GM21619 (cell line): Measurements from ENCODE around the gene PRIMA1.
A peak's percentile ranks its signal among the peaks of the same experiment; 100 is the strongest.

Source experiments
- ATAC-seq: cut with Tn5 transposase; IDR thresholded peaks from one replicate; pipeline ENCODE4 v1.9.1; 2021; ENCODE audit not compliant: unreplicated experiment

The PRIMA1 gene, protein sequence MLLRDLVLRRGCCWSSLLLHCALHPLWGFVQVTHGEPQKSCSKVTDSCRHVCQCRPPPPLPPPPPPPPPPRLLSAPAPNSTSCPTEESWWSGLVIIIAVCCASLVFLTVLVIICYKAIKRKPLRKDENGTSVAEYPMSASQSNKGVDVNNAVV

DNA sequence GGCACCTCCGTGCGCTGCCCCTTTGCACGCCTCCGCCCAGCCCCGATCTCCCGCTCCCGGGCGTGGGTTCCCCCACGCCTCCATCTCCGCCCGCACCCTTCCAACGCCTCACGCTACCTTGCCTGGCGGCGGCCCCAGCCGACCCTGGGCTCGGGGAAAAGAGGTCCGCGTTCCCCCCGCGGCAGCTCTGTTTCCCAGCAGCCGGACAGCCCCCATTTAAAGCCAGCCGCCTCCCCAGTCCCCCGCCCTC is at the start of gene PRIMA1:
TSS of gene PRIMA1 (minus strand) at position 193 of the 250 bp plus-strand sequence. CDS start 767 bp downstream, outside the sequence.
- ATAC-seq, result no peak

DNA sequence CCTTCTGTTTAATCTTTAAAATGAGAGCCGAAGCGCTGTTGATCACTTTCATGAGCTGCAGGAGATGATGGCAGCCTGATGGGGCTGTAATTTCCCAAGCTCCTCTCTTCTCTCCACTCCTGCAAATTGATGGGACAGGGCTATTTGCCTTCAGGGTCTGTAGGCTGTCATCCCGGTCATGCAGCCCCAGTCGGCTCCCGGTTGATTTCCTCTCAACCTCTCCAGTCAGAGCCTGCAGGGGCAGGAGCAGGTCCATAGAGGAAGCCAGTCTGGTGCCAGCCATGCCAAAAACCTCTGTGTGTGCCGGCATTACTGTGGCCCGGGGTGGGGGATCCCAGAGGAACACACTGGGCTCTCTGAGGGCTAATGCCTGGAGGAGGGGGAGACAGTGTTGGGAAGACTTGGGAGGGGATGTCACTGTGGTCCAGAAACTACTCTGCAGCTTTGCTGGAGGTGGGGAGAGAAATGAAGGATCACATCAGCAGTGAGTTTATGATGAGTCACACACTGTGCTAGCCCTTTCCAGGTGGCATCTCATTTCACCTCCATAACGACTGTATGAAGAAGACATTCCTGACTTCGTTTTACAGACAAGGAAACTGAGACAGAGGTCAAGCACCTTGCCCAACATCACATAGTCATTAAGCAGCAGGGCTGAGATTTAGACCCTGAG is 46.5 kb upstream of the PRIMA1 start:
- no peak for ATAC-seq

DNA sequence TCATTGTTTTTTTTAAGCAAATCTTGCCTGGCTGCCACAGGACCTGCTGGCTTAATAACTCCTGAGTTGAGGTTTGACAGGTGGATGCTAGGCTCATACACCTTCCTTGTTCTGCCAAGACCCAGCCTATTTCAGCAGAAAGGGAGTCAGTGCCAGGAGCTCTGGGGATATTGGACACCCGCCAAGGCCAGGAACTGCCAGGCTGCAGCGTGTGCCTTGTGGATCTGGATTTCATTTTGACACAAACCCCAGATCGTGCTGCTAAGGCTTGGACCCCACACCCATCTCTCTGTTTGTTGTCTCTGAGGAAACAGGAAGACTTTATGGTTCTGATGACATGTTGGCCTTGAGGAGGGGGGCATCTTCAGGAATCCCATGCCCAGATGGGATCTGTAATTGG is 44.4 kb upstream of the PRIMA1 start:
- ATAC-seq, result no peak

DNA sequence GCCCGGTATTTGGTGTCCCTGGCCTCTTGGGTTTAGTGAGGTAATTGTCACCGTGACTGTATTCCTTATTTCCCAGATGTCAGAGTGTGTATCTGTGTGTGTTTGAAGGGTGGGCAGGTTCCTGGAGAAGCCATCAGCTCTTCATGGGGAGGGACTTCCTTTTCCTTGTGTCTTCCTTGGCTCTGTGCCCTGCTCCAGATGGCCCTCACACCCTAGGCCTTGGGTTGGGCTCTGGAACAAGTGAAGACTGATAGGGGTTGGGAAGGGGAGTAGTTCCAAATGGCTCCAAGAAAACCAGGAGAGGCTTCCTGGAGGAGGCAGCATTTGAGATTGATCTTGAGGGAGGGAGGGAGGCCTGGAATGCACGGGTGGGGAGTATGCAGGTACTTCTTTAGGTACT is 43.8 kb upstream of the PRIMA1 start:
- ATAC-seq, result no peak

DNA sequence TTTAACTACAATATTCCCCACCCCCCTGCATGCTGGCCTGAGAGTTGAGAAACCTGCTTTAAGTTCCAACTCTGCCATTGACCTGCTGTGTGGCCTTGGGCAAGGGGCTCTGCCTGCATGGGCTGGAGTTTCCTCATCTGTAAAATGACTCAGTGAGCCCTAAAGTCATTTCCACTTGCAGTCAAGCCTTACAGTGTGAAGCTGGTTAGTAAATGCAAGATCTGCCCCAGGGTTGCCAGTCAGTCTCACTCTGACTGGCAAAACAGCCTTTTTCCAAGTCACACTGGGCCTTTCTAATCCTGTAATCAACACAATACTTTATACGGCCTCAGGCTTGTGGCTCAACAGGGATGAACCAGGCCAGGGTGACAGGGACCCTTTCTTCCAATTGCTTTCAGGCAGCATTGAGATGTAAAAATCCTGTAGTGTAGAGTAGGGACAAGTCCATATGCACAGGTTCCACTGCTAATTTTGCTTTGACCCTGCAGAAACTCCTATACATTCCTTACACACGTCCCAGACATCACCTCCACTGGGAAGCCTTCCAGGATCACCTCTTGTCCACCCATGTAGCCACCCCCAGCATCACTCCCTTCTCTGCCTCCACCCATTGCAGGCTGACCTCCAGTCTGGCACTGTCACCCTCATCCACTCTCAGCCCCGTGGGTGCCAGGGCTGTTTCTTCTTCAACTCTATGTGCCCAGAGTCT is 42.6 kb upstream of the PRIMA1 start:
- ATAC-seq, result no peak

DNA sequence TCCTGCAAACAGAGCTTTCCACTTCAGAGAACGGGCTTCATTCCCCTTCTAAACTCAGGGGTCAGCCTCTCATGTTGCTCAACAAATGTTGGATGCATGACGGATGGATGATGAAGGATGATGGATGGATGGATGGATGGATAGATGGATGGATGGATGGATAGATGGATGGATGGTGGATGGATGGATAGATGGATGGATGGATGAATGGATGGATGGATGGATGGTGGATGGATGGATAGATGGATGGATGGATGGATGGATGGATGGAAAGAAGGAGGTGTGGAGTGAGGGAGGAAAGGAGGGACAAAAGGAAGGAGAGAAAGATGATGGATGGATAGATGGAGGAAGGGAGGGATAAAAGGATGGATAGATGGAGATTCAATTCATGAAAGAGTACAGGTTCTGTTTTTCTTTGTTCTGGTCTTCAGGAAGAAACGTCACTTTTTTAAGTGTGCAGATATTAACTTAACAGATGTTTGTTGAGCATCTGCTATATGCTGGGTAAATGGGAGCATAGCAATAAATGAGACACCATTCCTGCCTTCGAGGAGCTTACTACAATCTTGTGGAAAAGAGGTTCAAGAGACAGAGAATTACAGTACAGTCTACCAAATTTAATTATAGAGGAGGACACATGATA is 41.7 kb upstream of the PRIMA1 start:
- ATAC-seq, result no peak

DNA sequence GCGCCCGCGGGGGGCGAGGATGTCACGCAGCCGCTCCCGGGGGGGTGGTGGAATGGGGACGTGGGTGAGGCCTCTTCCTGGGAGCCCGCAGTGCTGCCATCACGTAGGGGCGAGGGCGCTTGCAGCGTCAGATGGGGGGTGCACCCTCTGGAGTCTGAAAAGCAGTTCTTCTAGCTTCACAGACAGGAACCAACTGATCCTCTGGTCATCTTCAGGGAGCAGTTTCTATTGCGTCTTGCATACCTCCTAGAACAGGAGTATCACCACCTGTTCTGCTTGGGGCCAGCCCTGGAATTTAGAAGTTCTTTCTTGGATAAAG is 36.9 kb upstream of the PRIMA1 start:
- no peak for ATAC-seq

DNA sequence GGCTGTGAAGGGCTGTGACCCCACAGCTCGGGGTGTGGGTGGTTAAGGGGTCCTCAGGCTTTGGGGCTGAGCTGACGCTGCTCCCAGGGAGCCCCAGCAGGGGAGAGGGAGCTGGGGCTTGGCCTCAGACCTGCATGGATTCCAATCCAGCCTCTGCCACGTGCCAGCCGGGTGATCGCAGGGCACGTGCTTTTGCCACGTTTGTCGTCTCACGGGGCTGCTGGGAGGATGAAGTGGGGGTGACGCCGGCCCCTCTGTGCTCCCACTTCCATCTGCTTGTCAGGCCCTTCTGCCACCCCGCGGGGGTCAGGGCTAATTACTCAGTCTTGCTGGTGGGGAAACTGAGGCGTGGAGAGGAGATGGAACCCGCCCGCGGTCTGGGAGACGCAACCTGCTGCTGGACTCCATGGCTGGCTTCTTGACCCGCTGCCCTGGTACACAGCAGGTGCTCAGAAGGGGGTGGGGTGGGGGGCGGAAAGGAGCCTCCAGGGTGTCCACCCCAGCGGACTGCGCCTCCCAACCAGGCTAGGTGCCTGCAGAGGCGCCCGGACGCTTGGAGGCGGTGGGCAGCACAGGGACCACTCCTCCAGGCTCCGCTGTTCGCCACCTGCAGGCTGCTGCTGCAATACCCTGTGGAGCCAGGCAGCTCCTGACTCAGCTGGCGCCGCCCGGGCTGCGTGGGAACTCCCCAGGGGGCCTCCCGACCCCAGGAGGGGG is 36.4 kb upstream of the PRIMA1 start:
- no peak for ATAC-seq

DNA sequence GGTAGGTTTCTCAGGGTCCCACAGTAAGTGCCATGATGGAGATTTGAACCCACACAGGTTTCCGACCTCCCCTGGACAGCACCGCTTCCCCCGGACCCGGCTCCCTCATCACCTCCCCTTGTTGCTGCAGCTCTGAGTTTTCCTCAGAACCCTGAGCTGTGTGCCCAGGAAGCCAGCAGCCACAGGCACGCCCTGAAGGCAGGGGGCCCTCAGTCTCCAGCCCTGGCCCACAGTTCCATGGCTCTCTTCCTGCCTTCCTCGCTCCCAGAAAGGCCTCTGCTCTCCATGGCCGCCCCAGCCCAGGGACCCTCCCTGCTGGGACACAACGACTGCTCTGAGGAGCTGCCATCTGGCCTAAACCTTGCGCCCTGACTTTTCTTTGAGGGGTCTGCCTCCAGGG is 35.8 kb upstream of the PRIMA1 start:
- ATAC-seq, result no peak

DNA sequence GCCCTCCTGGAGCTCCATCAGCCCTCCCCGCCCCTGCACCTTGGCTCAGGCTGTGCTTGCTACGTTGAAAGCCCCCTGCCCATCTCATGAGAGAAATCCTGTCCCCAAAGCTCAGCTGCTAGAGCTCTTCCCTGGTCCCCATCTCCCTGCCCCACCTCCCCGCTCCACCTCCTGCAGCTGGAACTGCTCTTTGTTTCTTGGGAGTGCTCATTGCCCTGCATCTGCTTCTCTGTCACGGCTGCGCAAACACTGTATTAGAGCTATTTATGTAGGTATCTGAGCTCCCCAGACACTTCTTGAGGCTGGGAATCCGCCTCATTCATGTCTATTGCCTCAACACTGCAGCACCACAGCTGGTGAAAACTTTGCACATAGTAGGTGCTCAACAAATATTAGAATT is 32.8 kb upstream of the PRIMA1 start:
- ATAC-seq, result no peak

DNA sequence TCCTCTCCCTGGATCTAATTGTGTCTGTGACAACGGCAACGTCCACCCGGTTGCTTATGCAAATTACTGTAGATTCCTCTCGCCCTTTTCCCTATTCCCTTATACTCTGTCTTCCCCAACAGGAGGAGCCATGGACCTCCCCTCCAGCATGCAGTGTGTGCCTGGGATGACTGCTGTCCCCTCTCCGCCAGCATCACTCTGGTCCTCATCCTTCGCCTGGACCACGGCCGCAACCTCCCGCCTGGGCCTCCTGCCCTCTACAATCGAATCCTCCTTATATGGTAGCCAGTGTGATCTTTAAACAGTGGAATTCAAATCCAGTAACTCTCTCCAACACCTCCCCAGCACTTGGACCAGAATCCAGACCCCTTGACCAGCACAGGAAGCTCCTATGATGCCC is 30.6 kb upstream of the PRIMA1 start:
- ATAC-seq, result no peak

DNA sequence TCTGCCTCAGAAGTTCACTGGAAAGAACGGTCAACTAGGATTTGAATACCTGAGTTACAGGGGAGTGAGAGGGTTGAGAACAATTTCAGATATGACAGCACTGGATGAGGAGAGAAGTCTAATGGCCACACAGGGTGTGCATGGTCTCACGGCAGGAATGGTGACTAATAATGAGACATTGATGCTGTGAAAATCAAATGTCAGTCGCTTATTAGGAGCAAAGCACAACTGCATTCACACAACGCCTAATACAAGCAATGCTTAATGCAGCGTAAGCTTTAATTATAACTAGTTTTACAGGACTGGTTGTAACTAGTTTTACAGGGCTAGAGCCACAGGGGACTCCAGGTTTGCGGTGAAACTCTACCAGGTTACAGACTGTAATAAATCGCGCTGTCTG is 23.4 kb upstream of the PRIMA1 start:
- no peak for ATAC-seq

DNA sequence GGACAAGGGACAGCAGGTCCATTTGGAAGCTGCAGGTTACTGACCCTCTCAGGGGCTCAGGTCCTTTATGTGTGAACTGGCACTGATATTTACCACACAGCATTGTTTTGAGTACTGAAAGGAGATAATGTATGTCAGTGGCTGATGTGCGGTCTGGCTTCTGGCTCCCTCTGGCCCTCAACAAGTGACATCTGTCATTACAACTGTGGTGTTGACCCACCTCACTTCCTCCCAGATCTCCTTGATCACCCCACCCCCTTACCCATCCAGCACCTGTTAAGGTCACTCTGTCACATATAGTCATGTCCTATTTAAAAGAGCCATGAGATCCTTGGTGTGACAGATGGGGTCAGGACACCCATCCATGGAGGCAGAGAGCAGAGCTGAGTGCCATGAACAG is 22.7 kb upstream of the PRIMA1 start:
- ATAC-seq, result no peak

DNA sequence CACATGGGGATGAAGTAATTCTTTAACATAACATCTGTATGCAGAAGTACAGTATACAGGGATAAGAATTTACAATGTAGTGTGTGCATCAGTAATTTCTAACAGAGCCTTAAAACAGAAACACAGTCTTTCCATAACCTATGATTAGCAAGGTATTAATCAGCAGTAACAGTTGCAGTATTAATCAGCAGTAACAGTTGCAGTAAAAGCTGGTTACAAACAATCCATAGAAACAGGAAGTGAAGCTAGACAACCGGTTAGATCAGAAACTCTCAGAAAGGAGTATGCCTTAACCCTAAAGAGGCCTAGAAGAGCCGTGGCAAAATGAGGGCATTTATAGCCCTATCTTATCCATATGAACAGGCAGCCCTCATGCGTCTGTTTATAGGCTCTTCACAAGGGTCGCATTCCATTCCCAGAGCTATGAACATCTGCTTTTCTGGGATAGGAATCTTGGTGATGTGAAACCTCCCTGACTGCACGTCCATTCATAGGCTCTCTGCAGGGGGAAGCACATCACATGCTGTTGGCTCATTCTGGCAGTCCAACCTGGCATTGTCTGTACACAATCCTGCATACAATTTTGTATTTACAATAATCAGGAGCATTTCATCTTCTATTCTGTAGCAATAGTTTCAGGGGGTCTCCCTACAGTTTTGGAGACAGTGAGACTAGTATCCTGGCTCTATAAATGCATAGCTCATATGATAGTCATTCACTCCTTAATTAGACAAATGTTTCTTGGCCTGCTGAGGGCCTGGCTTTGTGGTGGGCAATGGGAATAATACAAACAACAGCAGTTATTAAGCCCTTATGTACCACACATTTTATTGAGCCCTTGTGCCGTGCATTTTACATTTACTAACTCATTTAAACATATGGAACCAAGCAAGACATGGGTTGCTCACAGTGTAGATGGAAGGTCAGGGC is 21.5 kb upstream of the PRIMA1 start:
- peak; percentile 86 for ATAC-seq

DNA sequence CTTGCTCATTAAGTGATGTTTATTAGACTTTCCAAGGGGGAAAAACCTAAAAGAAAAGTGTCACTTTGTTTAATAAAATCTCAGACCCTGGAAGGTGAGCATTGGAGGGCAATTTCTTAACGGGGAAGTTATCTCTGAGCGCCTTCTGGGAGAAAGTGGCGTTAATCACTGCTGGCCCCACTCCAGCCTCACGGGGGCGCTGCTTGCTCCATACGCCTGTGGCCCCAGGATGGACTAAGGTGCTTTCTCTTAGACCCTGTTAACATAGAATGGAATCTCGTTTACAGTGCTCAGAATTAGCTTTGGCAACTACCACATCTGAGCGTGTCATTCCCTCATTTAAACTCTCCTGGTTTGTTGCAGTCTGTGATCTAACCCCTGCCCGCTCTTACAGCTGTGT is 16.4 kb upstream of the PRIMA1 start:
- ATAC-seq, result no peak

DNA sequence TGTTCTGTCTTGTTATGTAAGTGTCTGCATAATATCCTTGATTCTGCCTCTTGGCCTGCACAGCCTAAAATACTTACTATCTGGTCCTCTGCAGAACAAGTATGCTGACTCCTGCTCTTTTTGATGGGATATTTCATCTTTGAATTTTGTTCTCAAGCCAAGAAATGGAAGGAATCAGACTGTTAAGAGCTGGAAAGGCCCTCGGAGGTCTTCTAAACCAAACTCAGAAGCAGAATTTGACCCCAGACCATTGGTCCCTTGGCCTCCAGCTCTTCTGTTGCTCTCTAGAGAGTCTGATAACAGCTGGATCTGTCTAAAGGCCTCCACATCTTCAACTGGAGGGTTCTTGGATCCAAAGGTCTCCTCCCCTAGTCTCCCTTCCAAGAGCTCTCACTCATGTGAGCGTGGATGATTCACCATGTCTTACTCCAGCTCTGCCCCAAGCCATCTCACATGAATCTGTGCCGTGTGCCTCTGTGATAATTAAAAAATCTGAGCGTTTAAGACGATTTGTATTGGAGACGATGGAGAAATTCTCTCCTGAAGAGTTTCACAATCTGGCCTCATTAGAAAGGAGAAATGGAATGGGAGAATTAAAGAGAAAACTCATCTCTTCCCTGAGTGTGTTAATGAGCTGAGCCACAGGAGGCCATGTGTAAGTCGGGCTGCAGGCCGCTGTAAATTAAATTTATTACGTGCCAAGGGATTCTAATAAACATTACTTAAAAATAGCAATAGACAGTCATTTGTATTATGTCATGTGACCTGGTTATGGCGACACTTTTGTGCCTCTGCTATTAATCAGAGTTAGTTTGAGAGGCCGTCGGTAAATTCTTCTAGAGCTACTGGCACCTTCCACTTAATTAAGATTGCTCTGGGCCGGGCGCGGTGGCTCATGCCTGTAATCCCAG is 15.4 kb upstream of the PRIMA1 start:
- no peak for ATAC-seq

DNA sequence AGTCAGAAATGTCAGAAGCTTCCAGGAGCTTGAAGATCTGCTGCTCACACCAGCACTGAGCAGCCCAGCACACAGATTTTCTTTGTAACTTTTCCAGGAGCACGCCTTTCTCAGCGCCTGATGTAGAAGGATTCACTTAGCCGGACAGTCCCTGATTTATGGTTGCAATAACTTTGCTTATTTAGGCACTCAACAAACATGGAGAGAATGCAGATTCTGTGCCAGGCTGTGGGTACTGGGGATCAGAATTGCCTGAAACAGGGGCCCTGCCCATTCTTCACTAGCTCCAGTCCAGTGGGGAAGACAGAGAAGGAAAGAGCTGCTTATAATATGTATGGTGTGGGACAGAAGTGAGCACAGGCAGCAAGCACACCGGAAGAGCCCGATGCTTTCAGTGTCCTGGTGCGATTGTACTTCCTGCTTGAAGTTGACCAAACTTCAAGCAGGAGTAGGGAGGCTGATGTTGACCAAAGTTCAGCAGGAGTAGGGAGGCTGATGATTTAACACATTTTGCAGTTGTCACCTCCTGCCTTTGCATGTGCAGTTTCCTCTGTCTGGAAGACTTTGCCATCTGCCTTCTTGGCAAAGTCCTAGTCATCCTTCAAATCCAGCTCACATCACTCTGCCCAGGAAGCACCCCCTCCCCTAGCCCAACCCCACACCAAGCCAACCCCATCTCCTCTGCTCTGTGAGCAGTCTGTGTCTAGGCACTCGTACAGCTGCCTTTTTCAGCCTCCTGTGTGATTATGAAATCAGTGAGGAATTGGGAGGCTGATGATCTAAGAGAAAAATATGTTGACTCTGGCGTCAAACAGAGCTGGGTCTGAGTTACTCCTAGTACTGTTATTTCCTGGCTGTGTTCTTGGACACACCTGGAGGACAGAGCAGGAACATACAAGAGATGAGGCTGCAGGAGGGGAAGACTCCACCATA is 12.0 kb upstream of the PRIMA1 start:
- ATAC-seq, result no peak

DNA sequence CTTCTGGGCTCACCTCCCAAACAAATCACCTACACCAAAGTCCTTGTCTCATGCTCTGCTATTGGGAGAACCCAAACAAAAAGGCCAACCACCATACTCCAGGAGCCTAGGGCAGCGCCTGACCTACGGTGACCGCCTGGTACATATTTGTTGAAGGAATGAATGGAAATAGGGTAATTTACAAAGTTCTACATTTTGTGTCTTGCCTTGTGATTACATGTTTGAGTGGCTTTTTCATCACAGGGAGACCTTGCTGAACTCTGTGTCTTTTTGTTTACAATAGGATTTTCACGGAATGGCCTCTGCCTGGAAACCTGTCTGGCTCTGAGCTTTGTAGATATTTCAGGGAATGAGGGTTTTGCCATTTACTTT is 11.3 kb upstream of the PRIMA1 start:
- no peak for ATAC-seq

DNA sequence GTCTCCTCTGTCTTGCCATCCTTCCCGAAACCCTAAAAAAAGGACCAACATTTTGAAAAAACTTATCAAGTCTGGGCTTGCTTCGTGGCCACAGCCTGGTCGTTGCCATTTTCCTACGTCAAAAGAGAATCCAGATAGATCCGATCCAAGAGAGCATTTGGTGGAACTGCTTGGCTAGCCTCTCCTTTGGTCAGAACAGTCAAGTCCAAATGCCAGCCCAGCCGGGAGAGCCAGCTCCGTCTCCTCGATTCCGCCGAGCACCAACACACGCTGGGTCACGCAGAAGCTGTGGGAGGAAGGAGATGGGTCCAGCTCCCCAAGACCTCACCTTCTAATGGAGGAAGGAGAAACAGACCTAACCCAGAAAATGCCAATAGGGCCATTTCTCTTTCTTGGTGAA is 9.3 kb upstream of the PRIMA1 start:
- ATAC-seq, result no peak
